HG02852 (cell line): Measurements from ENCODE around the gene DDR1.

Experiments used
- ATAC-seq: cut with Tn5 transposase; IDR thresholded peaks from one replicate; pipeline ENCODE4 v1.9.1; 2021; ENCODE audit warnings: mild to moderate bottlenecking, moderate library complexity; ENCODE audit not compliant: unreplicated experiment

The DDR1 gene

DNA sequence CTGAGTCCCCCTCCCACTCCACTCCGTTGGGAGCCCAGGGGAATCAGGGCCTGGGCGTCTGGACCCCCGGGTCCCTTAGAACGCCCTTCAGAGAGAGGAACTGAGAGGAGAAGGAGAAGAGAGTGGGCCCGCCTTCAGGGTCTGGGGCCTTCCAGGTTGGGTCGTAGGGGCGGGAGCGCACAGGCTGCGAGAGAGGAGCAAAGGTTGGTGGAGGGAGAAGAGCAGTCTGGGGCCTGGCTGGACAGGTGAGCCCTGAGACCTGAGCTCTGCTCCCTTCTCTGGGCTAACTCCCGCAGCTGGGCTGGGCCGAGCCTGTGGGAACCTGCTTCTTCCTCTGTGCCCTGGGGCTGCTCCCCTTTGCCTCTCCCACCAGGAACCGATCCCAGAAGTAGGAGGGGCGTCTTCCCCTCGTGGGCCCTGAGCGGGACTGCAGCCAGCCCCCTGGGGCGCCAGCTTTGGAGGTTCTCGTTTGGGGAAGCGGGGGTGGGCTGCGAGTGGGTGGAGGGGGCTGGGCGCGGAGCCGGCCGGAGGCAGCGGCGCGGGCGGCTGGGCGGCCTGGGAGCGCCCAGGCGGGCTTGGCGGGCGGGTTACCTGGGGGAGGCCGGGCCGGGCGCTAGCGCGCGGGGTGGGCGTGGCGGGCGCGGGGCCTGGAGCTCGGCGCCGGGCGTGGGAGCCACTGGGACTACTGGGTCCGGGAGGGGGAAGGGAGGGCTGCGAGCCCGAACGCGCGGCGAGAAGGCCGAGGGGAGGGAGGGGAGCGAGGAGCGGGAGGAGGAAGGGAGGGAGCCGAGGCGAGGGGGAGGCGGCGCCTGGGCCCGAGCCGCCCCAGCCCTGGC lies at the start of gene DDR1:
TSS of gene DDR1 (plus strand) at position 835 of the 836 bp plus-strand sequence. CDS start 4,211 bp downstream, outside the sequence.
- peak; percentile 41 for ATAC-seq

DNA sequence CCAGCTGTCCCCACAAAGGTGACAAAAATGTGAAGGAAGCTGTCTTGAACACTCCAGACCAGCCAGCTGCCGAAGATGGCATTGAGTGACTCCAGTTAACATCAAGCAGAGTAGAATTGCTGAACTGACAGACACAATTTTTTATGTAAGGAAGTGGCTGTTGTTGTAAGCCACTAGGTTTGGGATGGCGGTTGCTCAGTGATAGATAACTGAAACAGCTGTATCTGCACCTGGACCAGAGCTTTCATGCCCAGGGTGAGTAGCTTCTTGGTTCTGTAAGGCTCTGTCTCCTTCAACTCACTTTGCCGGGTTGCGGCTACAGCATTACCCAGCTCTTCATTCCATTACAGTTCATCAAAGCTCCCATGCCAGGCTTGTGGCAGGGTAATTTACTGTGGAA lies 49.7 kb upstream of the DDR1 start:
- ATAC-seq: no peak

- ATAC-seq: no peak
These were observed 48.7 kb upstream of the DDR1 start for GRCh38 chr6:30835576-30835975.

DNA sequence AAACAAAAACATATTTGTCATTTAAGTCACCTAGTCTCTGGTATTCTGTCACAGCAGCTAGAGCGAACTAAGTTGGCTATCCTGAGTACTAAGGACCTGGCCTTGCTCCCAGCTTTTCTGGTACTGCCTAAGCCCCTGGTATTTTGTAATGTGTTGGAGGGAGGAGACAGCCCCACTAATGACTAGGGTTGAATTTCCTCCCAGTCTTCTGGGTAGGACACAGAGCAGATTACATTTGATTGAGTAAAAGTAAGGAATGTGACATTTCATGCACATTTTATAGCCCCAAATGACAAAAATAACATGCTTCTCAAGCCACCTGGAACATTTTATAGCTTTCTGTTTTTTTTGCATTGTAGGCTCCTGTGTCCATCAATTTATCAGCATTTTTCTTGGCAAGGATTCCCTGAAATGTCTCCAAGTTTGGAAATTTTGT lies 47.9 kb upstream of the DDR1 start:
- ATAC-seq: no peak

DNA sequence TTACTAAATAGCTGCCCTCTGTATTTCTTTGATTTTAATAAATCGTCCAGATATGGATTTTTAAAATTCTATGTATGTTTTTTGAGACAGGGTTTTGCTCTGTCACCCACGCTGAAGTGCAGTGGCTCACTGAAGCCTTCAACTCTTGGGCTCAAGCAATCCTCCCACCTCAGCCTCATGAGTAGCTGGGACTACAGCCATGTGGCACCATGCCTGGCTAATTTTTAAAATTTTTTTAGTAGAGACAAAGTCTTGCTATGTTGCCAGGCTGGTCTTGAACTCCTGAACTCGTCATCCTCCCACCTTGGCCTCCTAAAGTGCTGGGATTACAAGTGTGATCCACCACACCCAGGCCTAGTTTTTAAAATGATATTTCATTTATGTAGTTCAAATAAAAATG lies 47.4 kb upstream of the DDR1 start:
- no peak for ATAC-seq

GRCh38 chr6:30837432-30837831 lies 46.9 kb upstream of the DDR1 start:
- ATAC-seq: no peak

DNA sequence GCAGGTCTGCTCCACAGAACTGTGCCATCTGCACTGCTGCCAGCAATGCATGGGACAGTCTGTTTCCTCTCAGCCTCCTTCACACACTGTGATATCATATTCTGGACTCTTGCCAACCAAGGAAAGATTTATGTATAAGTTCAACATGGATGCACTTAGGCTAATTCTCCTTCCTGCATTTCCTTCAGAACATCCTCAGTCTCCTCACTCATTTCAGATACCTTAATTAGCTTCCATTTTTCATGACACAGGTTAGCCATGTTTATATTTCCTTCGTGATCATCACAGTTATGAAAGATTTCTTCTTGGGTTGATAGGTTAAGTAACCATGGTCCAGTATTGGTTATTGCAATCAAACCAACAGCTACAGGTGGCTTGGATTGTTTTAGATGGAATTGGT lies 46.4 kb upstream of the DDR1 start:
- ATAC-seq: no peak

GRCh38 chr6:30839671-30840070 lies 44.6 kb upstream of the DDR1 start:
- ATAC-seq: no peak

GRCh38 chr6:30840084-30840934 lies 44.0 kb upstream of the DDR1 start:
- no peak for ATAC-seq

DNA sequence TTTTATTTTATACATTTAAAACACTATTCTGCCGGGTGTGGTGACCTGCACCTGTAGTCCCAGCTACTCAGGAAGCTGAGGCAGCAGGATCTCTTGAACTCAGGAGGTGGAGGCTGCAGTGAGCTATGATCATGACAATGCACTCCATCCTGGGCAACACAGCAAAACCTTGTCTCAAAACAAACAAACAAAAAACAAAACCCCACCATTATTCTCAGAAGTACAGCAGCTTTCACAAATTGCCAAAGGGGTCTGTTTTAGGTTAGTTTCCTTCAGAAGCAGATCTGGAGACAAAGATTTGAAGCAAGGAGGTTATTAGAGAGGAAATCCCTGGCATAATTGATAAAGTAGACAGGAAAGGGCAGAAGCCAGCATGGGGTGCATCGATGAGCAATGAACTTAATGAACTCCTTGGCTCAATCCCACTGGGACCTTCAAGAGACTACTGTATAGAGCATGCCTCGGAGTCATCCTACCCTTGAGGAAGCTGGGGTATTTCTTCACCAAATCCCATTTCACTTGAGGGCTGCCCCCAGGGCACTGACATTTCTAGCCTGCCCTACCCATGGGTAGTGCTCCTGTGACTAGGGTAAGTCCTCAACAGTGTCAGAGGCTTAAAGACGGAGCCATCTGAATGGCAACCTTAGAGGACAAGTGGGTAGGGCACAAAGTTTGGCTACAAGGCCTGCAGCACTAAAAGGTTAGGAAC lies 43.2 kb upstream of the DDR1 start:
- no peak for ATAC-seq

DNA sequence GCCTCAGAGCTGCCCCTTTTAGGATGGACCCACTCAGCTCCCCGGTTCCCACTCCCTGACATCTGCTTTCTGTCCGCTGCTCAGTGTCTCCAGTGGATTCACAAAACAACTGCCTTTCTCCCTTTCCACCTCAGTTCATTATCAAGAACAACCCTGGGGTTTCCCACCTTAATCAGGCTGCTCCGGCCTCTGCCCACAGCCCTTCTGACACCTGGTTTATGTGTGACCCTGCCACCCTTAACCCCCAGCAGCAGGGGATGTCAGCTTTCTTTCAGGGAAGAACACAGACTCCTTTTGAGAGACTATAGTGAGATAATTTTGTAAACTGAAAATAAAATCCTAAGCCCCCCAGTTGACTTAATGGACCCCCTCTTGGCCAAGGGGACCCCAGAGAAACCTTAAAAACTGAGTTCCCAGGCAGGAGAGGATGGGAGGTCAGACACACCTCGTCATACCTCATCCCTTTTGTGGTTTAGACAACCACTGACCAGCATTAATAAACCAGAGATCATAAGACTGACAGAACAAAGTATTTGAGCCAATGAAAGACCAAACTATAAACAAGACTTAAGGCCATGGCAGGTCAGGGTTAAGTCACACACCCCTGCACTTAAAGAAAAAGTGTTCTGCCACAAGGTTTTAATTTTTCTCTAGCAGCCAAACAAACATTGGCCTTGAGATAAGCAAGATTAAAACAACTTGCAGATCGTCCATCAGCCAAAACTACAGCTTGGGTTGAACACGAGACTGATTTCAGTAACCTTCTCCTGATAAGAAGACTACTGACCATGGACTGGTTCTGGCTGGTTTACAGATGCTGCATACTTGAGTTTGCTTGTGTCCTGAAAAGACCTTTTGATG lies 42.4 kb upstream of the DDR1 start:
- ATAC-seq: no peak

DNA sequence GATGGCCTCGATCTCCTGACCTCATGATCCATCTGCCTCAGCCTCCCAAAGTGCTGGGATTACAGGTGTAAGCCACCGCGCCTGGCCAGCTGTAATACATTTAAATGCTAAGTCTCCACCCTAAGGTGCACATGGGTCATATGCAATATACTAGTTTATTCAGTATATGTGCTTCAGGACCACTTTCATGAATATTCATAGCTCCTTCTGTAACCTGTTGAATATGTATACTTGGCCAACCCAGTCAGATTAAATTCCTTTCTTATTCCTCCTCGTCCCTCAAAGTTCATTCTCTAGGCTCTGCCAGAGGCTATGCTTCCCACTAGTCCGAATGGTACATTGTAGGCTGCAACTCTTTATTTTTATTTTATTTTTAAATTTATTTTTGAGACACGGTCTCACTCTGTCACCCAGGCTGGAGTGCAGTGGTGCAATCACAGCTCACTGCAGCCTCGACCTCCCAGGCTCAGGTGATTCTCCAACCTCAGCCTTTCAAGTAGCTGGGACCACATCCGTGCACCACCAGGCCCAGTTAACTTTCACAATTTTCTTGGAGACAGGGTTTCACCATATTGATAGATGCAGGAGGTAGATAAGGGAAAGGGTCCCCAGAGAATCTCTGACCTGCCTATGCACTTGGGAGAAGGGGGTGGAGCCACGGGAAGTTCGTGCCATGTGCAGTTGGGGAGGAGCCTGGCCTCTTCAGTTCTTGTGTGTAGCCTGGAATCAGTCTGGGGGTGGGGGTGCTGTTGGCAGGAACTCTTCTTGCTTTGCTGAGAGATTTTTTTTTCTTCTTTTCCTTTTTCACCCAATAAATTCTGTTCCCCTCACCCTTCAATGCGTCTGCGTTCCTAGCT lies 41.3 kb upstream of the DDR1 start:
- ATAC-seq: no peak

GRCh38 chr6:30843611-30843998 lies 40.7 kb upstream of the DDR1 start:
- ATAC-seq: no peak

DNA sequence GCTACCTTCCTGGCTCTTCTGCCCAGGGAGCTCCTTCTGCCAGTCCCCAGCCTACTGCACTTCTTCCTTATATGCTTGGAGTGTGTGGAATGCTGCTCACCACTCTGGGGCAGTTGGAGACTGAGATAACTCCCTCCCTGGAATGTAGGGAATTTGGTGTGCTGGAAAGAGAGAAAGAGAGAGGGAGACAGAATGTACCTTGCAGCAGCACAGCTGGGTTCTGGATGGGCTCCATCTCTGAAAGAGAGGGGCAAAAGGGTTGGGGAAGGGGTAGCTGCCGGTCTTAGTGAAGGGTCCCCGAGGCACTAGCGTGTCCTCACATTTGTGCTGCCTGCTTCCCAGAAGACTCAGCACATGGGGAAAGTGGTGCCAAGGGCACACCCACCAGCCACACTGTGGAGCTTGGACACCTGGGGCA lies 40.2 kb upstream of the DDR1 start:
- ATAC-seq: no peak

- ATAC-seq: no peak
These were observed 39.1 kb upstream of the DDR1 start for GRCh38 chr6:30845183-30845582.

- ATAC-seq: no peak
These were observed 36.8 kb upstream of the DDR1 start for GRCh38 chr6:30847421-30847970.

- no peak for ATAC-seq
These were observed 36.3 kb upstream of the DDR1 start for GRCh38 chr6:30847971-30848436.

- no peak for ATAC-seq
These were observed 34.2 kb upstream of the DDR1 start for GRCh38 chr6:30849903-30850651.
